Measurements from ENCODE around the gene DMD.
"Not testable (repeated sequence)": the region's sequence is repeated elsewhere in the genome, so short reads cannot be mapped to it uniquely, and the experiment has no call there.

The DMD gene

GRCh38 chrX:33149580-33149979, 61.8 kb downstream of the DMD start:
- DNase-seq = no peak

- DNase-seq = no peak
Observed at GRCh38 chrX:33149085-33149484, 62.3 kb downstream of the DMD start.

GRCh38 chrX:33142331-33142730, 69.0 kb downstream of the DMD start:
- DNase-seq = no peak

- no peak for DNase-seq
Observed at GRCh38 chrX:33138677-33139249, 72.6 kb downstream of the DMD start.

GRCh38 chrX:33134164-33134563, 77.2 kb downstream of the DMD start:
- DNase-seq = no peak

GRCh38 chrX:33133320-33133719, 78.0 kb downstream of the DMD start:
- no peak for DNase-seq

GRCh38 chrX:33132569-33132968, 78.8 kb downstream of the DMD start:
- DNase-seq = no peak

- DNase-seq = no peak
Observed at GRCh38 chrX:33129607-33130006, 81.7 kb downstream of the DMD start.

GRCh38 chrX:33128048-33128805, 83.1 kb downstream of the DMD start:
- no peak for DNase-seq

GRCh38 chrX:33126469-33126868, 84.9 kb downstream of the DMD start:
- no peak for DNase-seq

GRCh38 chrX:33109858-33110257, 101.5 kb downstream of the DMD start:
- DNase-seq = no peak

GRCh38 chrX:33106737-33107136, 104.6 kb downstream of the DMD start:
- DNase-seq = no peak

- DNase-seq = no peak
Observed at GRCh38 chrX:33095079-33095478, 116.3 kb downstream of the DMD start.

GRCh38 chrX:33087411-33087810, 123.9 kb downstream of the DMD start:
- no peak for DNase-seq

GRCh38 chrX:33086886-33087285, 124.5 kb downstream of the DMD start:
- no peak for DNase-seq

- DNase-seq = no peak
Observed at GRCh38 chrX:33082371-33082770, 129.0 kb downstream of the DMD start.

- DNase-seq = no peak
Observed at GRCh38 chrX:33078273-33078672, 133.1 kb downstream of the DMD start.

GRCh38 chrX:33073660-33074059, 137.7 kb downstream of the DMD start:
- DNase-seq = not testable (repeated sequence)

- no peak for DNase-seq
Observed at GRCh38 chrX:33065415-33065814, 145.9 kb downstream of the DMD start.

- no peak for DNase-seq
Observed at GRCh38 chrX:33062041-33062440, 149.3 kb downstream of the DMD start.

- no peak for DNase-seq
Observed at GRCh38 chrX:33053001-33053400, 158.3 kb downstream of the DMD start.

GRCh38 chrX:33045882-33046281, 165.5 kb downstream of the DMD start:
- DNase-seq = no peak

- no peak for DNase-seq
Observed at GRCh38 chrX:33045245-33045644, 166.1 kb downstream of the DMD start.

- no peak for DNase-seq
Observed at GRCh38 chrX:33041141-33041540, 170.2 kb downstream of the DMD start.

- no peak for DNase-seq
Observed at GRCh38 chrX:33032700-33033099, 178.6 kb downstream of the DMD start.
